K562 (cell line): ENCODE results near the gene PRR16. TPM values are rescaled to one million over a fixed set of nuclear protein-coding genes. Genes with fewer than 3 reads are reported as not detected.

Source experiments
- NBN ChIP-seq: fragments of 450-650 bp; IDR thresholded peaks from 2 replicates; pipeline ENCODE4 v1.6.1; 2016; ENCODE audit warnings: low read depth, mild to moderate bottlenecking
- ZNF280B ChIP-seq: fragments of 250-450 bp; sonication (Bioruptor Pico); IDR thresholded peaks from 2 replicates; pipeline ENCODE4 v1.5.1; 2021; ENCODE audit warnings: mild to moderate bottlenecking
- ZNF318 ChIP-seq, 2 experiments: fragments of 450-650 bp; IDR thresholded peaks; 2 replicates each; pipeline ENCODE4 v1.6.1; 2016; ENCODE audit warnings: mild to moderate bottlenecking in 2 of 2, borderline replicate concordance in 1 of 2, low read depth in 1 of 2, moderate library complexity in 1 of 2
- ZNF77 ChIP-seq: fragments of 250-450 bp; sonication (Bioruptor Pico); IDR thresholded peaks from 2 replicates; pipeline ENCODE4 v1.5.0; 2020
- polyA plus RNA-seq, 8 experiments: library from polyadenylated mRNA; depleted of rRNA in 4 of 8; stranded (reverse) in 5 of 8; unstranded in 3 of 8; fragments of >200 nt; fragmentation: Nextera tagmentation in 2 of 8; fragmentation: Illumina TruSeq in 1 of 8; extraction: Ambion mirVana in 2 of 8; extraction: Trizol in 1 of 8; gene quantifications; 2 replicates each; pipeline versions ENCODE4 v1.2.1 to v1.2.3, GENCODE V29; 2011 to 2014; ENCODE audit warnings: inconsistent platforms in 1 of 8, missing spikeins in 1 of 8
- total RNA-seq, 7 experiments: library from RNA; depleted of rRNA in 6 of 7; stranded (reverse); fragments of >200 nt in 6 of 7; fragmentation: Illumina TruSeq in 2 of 7; extraction: Trizol in 2 of 7; gene quantifications; 2 replicates each; pipeline versions ENCODE4 v1.2.1 to v1.2.3, GENCODE V29; 2011 to 2021; ENCODE audit warnings: low replicate concordance in 1 of 7

Gene PRR16
- total and polyA plus RNA-seq, 9 of the 15 experiments (the other 6 are each of a cell fraction or from before 2014, with no cell fraction given) = 0.61 to 10.1 (median 3.3) TPM

- TF ChIP-seq ZNF318 (IDR thresholded peaks at IDR 0.05; ENCODE audit: borderline replicate concordance in 1 of 2, low read depth in 1 of 2) (no peak), NBN (no peak), ZNF280B (CRISPR knock-in tag) (no peak), ZNF77 (CRISPR knock-in tag) (no peak)
- TF ChIP-seq, all 486 proteins: peak for 0
These were observed 228.2 kb downstream of the PRR16 start (continued) for GRCh38 chr5:120692325-120692724.
